HUDEP-2 (cell line): ENCODE results near the gene DRAM1.
"Not testable (repeated sequence)": the region's sequence is repeated elsewhere in the genome, so short reads cannot be mapped to it uniquely, and the experiment has no call there.

Experiments
- DNase-seq, 76 experiments: peaks; one replicate each; lab custom pipeline; 2025; ENCODE audit not compliant: unreplicated experiment in 76 of 76; lab: John Stamatoyannopoulos, UW

Gene DRAM1

GRCh38 chr12:101876861-101877805 lies at the start of gene DRAM1:
TSS of gene DRAM1 (plus strand) at chr12:101877580. CDS start at chr12:101877790, 210 bp downstream.
- DNase-seq = peak in 74 of 76 experiments; percentile 17 to 89 (median 70)

- DNase-seq = no peak
These were observed 48.8 kb upstream of the DRAM1 start for GRCh38 chr12:101828463-101829196.

- peak in 5 of 76 experiments; percentile 14 to 46 (median 28) for DNase-seq
These were observed 47.6 kb upstream of the DRAM1 start for GRCh38 chr12:101829639-101830366.

- DNase-seq = peak in 74 of 76 experiments; percentile 32 to 96 (median 90)
These were observed 46.7 kb upstream of the DRAM1 start, which contains the start of gene GNPTAB for GRCh38 chr12:101830367-101831325. TSS of gene GNPTAB (minus strand) at chr12:101830959. CDS start at chr12:101830675, 284 bp downstream.

GRCh38 chr12:101832030-101832429 lies 45.4 kb upstream of the DRAM1 start:
- DNase-seq = peak in 7 of 76 experiments; percentile 5 to 33 (median 16)

GRCh38 chr12:101838628-101839323 lies 38.6 kb upstream of the DRAM1 start:
- DNase-seq = no peak

- DNase-seq = peak in 60 of 76 experiments; percentile 4 to 75 (median 40)
These were observed 37.8 kb upstream of the DRAM1 start for GRCh38 chr12:101839324-101840283.

- DNase-seq = no peak
These were observed 36.3 kb upstream of the DRAM1 start for GRCh38 chr12:101841069-101841468.

- no peak for DNase-seq
These were observed 32.2 kb upstream of the DRAM1 start for GRCh38 chr12:101845137-101845711.

- DNase-seq = no peak
These were observed 30.1 kb upstream of the DRAM1 start for GRCh38 chr12:101847325-101847724.

- no peak for DNase-seq
These were observed 27.2 kb upstream of the DRAM1 start for GRCh38 chr12:101850199-101850598.

GRCh38 chr12:101852998-101853397 lies 24.4 kb upstream of the DRAM1 start:
- no peak for DNase-seq

- peak in 6 of 76 experiments; percentile 6 to 24 (median 16) for DNase-seq
These were observed 22.6 kb upstream of the DRAM1 start for GRCh38 chr12:101854747-101855146.

GRCh38 chr12:101855364-101855884 lies 22.0 kb upstream of the DRAM1 start:
- DNase-seq = peak in 72 of 76 experiments; percentile 7 to 90 (median 50)

GRCh38 chr12:101855976-101856375 lies 21.4 kb upstream of the DRAM1 start:
- DNase-seq = peak in 1 of 76 experiments; percentile 36

- DNase-seq = not testable (repeated sequence)
These were observed 20.8 kb upstream of the DRAM1 start for GRCh38 chr12:101856614-101857013.

- DNase-seq = no peak
These were observed 20.3 kb upstream of the DRAM1 start for GRCh38 chr12:101857043-101857558.
